ENCODE data around the gene BCAS3.
"Not testable (repeated sequence)": the region's sequence is repeated elsewhere in the genome, so short reads cannot be mapped to it uniquely, and the experiment has no call there.

The BCAS3 gene

DNA sequence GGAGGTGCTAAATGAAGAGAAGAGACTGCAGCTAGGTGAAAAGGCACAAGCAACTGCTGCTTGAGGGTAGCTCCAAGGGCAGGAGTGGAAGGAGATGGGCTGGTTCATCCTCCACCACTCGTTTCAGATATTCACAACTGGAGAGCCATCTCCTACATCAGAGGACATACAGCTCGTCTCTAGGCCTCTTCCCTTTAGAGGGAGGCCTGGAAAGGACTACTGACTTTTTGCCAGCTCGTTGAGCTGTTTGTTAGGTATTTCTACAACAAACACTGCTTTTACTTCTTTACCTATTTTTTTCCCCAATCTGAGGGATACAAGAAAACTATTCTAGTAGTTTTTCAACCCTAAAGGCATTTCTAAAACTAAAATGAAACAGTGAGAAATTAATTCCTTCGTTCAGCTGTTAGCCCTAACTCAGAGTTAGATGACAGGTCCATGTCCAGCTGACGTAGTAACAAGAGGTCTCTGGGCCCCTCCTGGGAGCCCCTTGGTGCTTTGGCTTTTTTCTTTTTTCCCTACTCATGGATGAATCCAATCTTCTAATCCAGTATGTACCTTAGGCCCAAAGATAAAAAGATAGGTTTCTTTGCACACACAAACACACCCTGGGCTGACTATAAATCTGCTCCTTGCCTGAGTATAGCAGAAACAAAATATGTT, 674.2 kb downstream of the BCAS3 start:
- TF ChIP-seq, protein P1, sequence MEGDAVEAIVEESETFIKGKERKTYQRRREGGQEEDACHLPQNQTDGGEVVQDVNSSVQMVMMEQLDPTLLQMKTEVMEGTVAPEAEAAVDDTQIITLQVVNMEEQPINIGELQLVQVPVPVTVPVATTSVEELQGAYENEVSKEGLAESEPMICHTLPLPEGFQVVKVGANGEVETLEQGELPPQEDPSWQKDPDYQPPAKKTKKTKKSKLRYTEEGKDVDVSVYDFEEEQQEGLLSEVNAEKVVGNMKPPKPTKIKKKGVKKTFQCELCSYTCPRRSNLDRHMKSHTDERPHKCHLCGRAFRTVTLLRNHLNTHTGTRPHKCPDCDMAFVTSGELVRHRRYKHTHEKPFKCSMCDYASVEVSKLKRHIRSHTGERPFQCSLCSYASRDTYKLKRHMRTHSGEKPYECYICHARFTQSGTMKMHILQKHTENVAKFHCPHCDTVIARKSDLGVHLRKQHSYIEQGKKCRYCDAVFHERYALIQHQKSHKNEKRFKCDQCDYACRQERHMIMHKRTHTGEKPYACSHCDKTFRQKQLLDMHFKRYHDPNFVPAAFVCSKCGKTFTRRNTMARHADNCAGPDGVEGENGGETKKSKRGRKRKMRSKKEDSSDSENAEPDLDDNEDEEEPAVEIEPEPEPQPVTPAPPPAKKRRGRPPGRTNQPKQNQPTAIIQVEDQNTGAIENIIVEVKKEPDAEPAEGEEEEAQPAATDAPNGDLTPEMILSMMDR (conservative IDR thresholded peaks at IDR 0.05; ENCODE audit: low read depth, low read length), result no peak
- no peak overlapping the region for H3K4me3 ChIP-seq (ENCODE audit: low read length)
- DNase-seq (ENCODE audit: low read depth), result no peak

DNA sequence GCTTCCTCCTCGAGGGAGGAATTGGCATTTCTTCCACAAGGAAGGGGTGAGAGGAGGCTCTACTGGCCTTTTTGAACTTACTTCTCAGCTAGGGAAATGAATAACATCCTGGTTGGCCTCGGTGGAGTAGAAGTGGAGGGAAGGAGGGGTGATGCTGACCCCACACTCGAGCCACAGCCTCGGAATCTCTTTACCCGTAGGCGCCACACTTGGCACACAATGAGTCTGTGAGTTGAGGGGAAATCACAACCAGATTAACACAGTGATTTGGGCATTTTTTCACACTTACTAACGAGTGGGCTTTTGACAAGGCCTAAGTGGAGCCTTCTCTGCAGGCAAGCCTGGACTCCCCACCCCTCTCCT, 674.7 kb downstream of the BCAS3 start:
- TF ChIP-seq, protein P1 (conservative IDR thresholded peaks at IDR 0.05; ENCODE audit: low read depth, low read length), result no peak
- H3K4me3 ChIP-seq (ENCODE audit: low read length), result no peak overlapping the region
- no peak for DNase-seq (ENCODE audit: low read depth)

DNA sequence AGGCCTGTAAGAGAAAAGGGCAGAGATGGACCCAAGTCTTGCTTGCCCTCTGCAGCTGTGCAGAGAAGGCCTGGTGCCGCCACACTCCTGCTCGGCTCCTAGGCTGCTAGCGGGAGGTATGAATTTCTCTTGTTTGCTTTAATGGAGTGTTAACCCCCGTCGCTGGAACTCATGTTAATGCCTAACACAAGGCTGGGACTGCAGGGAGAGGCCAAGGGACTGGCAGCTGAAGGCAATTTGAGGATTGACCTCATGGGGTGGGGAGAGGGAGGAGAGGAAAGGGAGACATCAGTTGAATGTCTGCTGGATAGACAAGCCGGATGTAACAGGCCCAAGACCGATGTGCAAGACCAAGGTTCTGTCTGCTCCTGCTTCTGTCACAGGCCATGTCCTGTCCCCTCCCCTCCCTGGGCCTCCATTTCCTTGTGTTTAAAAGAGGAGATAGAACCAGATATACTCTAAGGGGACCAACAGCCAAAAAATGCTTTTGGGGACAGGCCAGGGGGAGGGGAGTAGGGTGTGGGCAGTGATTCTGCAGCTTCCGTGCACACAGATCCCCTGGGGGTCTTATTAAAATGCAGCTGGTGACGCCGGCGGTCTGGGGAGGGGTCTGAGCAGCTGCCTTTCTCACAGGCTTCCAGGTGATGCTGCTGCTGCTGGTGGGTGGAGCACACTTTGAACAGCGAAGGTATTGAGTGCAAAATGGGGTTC, 675.3 kb downstream of the BCAS3 start:
- TF ChIP-seq, protein P1 (conservative IDR thresholded peaks at IDR 0.05; ENCODE audit: low read depth, low read length), result no peak
- no peak for DNase-seq (ENCODE audit: low read depth)
- no peak overlapping the region for H3K4me3 ChIP-seq (ENCODE audit: low read length)

DNA sequence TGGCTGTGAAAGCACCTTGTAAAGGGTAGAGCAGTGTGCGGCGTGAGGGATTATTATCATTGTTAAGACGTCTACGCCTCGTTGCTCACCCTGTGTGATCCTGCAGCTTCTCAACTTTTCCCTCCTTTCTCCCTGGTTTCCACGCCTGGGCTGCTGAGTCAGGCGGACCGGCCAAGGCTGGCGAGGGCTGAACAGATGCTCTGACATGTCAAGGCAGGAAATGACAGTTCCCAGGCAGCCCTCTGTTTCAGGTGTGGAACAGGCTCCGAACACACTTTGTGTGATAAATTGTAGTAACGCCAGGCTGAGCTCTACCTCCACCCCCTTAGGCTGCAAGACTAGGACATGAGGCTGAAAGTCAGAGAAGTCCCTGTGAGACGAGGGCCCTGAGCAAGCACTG, 676.0 kb downstream of the BCAS3 start:
- TF ChIP-seq, protein P1 (conservative IDR thresholded peaks at IDR 0.05; ENCODE audit: low read depth, low read length), result no peak

DNA sequence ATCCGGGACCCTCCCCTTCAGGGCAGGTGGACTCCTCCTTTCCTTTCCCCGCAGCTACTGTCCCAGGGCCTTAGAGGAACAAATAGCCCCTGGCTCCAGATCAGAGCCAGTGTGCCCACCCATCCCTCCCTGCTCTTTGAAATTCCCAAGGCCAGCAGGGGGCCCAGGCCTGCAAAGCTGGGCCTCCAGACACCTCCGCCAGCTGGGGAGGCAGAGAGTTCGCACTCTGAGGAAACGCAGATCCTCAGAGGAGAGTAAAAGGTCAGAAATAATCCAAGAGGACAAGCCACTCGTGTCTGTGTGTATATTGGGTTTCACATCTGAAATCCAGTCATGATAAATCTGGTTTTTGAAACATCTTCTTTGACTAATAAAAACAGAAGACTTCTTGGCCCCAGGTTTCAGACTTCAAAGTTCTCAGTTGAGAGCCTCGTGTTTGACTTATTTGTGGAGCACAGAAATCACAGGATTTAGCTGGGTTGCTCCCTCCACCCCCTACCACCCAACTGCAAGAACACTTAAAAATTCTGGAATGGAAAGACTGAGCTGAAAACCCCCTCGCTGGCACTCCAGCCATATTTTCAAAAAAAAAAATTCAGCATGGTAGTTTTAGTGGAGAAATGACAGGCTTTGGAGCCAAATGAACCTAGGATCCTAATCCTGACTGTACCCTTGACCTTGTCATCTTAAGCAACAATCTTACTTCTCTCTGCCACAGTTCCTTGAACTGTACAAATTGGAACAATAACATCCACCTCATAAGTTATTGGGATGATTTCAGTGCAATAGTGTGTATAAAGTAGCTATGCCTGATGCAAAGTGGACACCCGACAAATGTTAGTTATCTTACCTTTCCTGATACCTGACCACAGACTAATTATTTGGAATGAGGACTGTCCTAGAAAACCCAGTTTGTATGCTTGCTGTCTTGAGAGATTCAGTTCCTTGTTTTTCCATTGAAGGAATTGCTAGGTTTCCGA, 677.5 kb downstream of the BCAS3 start:
- no peak for DNase-seq (ENCODE audit: low read depth)
- no peak overlapping the region for H3K4me3 ChIP-seq (ENCODE audit: low read length)
- TF ChIP-seq, protein P1 (conservative IDR thresholded peaks at IDR 0.05; ENCODE audit: low read depth, low read length), result no peak

More for the DNA sequence above, 676.0 kb downstream of the BCAS3 start:
- DNase-seq (ENCODE audit: low read depth), result no peak
- H3K4me3 ChIP-seq (ENCODE audit: low read length), result no peak overlapping the region

DNA sequence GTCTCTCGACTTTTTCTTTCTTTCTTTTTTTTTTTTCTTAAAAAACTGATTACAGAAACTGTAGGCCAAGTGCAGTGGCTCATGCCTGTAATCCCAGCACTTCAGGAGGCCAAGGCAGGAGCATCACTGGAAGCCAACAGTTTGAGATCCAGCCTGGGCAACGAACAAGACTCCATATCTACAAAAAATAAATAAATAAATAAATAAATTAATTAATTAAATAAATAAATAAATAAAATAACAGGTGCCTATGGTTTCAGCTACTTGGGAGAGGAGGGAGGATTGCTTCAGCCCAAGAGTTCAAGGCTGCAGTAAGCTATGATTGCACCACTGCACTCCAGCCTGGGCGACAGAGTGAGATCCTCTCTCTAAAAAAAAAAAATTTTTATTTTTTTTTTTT, 679.4 kb downstream of the BCAS3 start:
- not testable (repeated sequence) for DNase-seq (ENCODE audit: low read depth)

DNA sequence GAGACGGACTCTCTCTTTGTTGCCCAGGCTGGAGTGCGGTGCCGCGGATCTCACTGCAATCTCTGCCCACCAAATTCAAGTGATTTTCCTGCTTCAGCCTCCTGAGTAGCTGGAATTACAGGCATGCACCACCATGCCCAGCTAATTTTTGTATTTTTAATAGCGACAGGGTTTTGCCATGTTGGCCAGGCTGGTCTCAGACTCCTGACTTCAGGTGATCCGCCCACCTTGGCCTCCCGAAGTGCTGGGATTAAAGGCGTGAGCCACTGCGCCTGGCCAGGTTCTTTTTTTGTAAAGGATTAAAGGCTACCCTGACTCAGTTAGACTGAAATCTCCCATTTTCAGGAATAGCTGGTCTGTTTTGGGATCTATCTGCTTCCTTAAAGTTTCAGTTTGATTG, 681.9 kb downstream of the BCAS3 start:
- not testable (repeated sequence) for DNase-seq (ENCODE audit: low read depth); H3K4me3 ChIP-seq (ENCODE audit: low read length)

More for the DNA sequence above, 679.4 kb downstream of the BCAS3 start:
- H3K4me3 ChIP-seq (ENCODE audit: low read length), result not testable (repeated sequence)
